OCI-LY3 (cell line): ENCODE results near the gene ECE1.

Experiments
- EZH2phosphoT487 ChIP-seq: fragments of 200-600 bp; shearing (Covaris generic); IDR thresholded peaks from 2 replicates; pipeline ENCODE4 v1.6.1; 2018; ENCODE audit warnings: antibody characterized with exemption, mixed run types, low read depth
- TF ChIP-seq, protein P1 (sequence below): fragments of 200-600, 300-600 bp; sonication (generic); IDR thresholded peaks from 2 replicates; pipeline ENCODE4 v1.5.1; 2014; ENCODE audit warnings: antibody characterized with exemption, low read length, low read depth

DNA sequence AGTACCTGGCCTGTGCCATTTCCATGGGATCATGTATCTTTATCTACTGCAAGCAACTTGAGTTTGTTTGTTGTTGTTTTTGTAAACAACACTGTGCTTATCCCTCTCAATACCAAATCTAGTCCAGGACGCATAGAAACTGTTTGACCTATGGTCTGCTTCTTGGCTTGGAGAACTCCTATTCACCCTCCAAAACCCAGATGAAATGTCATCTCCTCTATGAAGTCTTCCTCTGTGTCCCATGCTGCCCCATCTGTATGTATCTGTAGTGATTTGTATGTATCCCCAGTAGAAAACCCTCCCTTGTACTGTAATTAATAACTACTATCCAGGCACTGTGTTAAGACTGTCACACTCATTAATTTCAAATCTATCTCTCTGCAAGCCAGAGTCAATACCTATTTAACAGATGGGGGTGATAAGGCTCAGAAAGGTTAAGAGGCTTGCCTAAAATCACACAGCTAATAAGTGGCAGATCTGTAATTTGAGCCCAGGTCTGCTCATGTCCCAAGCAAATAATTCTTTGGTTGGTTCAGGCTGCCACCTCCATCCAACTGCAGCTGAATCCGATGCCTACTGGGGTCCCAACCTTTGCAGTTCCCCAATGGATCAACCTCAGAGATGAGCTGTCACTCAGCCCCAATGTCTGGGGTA lies 24.6 kb upstream of the ECE1 start:
- TF ChIP-seq, protein P1, sequence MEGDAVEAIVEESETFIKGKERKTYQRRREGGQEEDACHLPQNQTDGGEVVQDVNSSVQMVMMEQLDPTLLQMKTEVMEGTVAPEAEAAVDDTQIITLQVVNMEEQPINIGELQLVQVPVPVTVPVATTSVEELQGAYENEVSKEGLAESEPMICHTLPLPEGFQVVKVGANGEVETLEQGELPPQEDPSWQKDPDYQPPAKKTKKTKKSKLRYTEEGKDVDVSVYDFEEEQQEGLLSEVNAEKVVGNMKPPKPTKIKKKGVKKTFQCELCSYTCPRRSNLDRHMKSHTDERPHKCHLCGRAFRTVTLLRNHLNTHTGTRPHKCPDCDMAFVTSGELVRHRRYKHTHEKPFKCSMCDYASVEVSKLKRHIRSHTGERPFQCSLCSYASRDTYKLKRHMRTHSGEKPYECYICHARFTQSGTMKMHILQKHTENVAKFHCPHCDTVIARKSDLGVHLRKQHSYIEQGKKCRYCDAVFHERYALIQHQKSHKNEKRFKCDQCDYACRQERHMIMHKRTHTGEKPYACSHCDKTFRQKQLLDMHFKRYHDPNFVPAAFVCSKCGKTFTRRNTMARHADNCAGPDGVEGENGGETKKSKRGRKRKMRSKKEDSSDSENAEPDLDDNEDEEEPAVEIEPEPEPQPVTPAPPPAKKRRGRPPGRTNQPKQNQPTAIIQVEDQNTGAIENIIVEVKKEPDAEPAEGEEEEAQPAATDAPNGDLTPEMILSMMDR: no peak
- no peak for TF ChIP-seq EZH2phosphoT487
